ENCODE results near the gene CEP95. TPM values are rescaled to one million over a fixed set of nuclear protein-coding genes. Genes with fewer than 3 reads are reported as not detected.

CEP95 gene
- total RNA-seq, 1 experiment from 2014 or later: 67.3 TPM

- peaks cover 7% of the 10 kb centered on the region for H3K79me1 ChIP-seq (ENCODE audit: insufficient read depth, low read depth, low read length, poor library complexity, severe bottlenecking)
These were observed 12.8 kb downstream of the CEP95 start for GRCh38 chr17:64519601-64520000.

More at GRCh38 chr17:64519601-64520000, 12.8 kb downstream of the CEP95 start:
- no peaks in the 10 kb centered on the region for H3K9me3 Mint-ChIP-seq
- H3K27ac Mint-ChIP-seq: no peak overlapping the region
- no peaks in the 10 kb centered on the region for H3K9me3 ChIP-seq (ENCODE audit: control insufficient read depth, low read depth, low read length)
- no peaks in the 10 kb centered on the region for H3K4me1 ChIP-seq (ENCODE audit: insufficient read depth, low read length)
- TF ChIP-seq, protein P1, sequence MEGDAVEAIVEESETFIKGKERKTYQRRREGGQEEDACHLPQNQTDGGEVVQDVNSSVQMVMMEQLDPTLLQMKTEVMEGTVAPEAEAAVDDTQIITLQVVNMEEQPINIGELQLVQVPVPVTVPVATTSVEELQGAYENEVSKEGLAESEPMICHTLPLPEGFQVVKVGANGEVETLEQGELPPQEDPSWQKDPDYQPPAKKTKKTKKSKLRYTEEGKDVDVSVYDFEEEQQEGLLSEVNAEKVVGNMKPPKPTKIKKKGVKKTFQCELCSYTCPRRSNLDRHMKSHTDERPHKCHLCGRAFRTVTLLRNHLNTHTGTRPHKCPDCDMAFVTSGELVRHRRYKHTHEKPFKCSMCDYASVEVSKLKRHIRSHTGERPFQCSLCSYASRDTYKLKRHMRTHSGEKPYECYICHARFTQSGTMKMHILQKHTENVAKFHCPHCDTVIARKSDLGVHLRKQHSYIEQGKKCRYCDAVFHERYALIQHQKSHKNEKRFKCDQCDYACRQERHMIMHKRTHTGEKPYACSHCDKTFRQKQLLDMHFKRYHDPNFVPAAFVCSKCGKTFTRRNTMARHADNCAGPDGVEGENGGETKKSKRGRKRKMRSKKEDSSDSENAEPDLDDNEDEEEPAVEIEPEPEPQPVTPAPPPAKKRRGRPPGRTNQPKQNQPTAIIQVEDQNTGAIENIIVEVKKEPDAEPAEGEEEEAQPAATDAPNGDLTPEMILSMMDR (conservative IDR thresholded peaks at IDR 0.05): no peak
- H3T11ph ChIP-seq (ENCODE audit: low read length): no peak overlapping the region
- H3K4me3 Mint-ChIP-seq: no peak overlapping the region
- H3K27me3 Mint-ChIP-seq (ENCODE audit: low read depth): no peaks in the 10 kb centered on the region
- H3K4ac ChIP-seq (ENCODE audit: low read depth, low read length): no peak overlapping the region
- no peak overlapping the region for H4K91ac ChIP-seq (ENCODE audit: insufficient read length, low read depth, low read length)
- no peak overlapping the region for H3K4me2 ChIP-seq (ENCODE audit: insufficient read depth, insufficient read length, low read length)
- no peak overlapping the region for H2BK5ac ChIP-seq (ENCODE audit: insufficient read length, low read length)
- H3K23ac ChIP-seq (ENCODE audit: insufficient read length, low read depth, low read length): no peak overlapping the region
- H3K18ac ChIP-seq (ENCODE audit: insufficient read length, low read depth, low read length): no peak overlapping the region
- H4K20me1 ChIP-seq (ENCODE audit: control insufficient read depth, insufficient read depth, insufficient read length): no peaks in the 10 kb centered on the region
- no peaks in the 10 kb centered on the region for H3K27me3 ChIP-seq (ENCODE audit: insufficient read depth, low read length)
- H2AK5ac ChIP-seq (ENCODE audit: insufficient read length, low read length): no peak overlapping the region
- H2BK120ac ChIP-seq (ENCODE audit: low read depth, low read length, poor library complexity, severe bottlenecking): no peak overlapping the region
- H2BK12ac ChIP-seq (ENCODE audit: insufficient read length, low read depth, low read length): no peak overlapping the region
- peaks cover 38 to 87% (median 74%) of the 10 kb centered on the region in 3 experiments; a peak in 6 of 7 replicates for H3K36me3 Mint-ChIP-seq (ENCODE audit: insufficient read depth in 1 of 3, low read depth in 3 of 3)
- no peaks in the 10 kb centered on the region for H3K4me1 Mint-ChIP-seq
- H3K9ac ChIP-seq (ENCODE audit: extremely low read depth, insufficient read length, low read length): no peak overlapping the region
- DNase-seq: no peak
- no peak overlapping the region for H4K8ac ChIP-seq (replicated peaks; ENCODE audit: insufficient read length, low read depth, low read length)
- no peak overlapping the region for H3K27ac ChIP-seq (ENCODE audit: insufficient read length, low read depth, low read length)
- no CpG with 5 or more reads among the region's 6 CpGs for WGBS (ENCODE audit: extremely low coverage, insufficient read length, low lambda C conversion rate)
- H2BK15ac ChIP-seq (ENCODE audit: low read depth, low read length): no peak overlapping the region
- H3K56ac ChIP-seq (ENCODE audit: insufficient read length, low read depth, low read length): no peak overlapping the region
- H4K5ac ChIP-seq (ENCODE audit: insufficient read length, low read depth, low read length): no peak overlapping the region
- no peak overlapping the region for H2BK20ac ChIP-seq (ENCODE audit: low read depth, low read length, poor library complexity, severe bottlenecking)
- no peak overlapping the region for H3K14ac ChIP-seq (ENCODE audit: insufficient read depth, low read length)
- H3K23me2 ChIP-seq (ENCODE audit: insufficient read length, low read depth, low read length, poor library complexity, severe bottlenecking): no peaks in the 10 kb centered on the region
- no peaks in the 10 kb centered on the region for H3K79me2 ChIP-seq (ENCODE audit: insufficient read depth, low read length)
- H2AFZ ChIP-seq (ENCODE audit: low read length): no peak overlapping the region

Measured in H9 (cell line).